Liver (tissue), 9 donors: ENCODE data around the gene PRDM12. TPM values are rescaled to one million over a fixed set of nuclear protein-coding genes. Genes with fewer than 3 reads are reported as not detected.

Experiments used
- DNase-seq: peaks from one replicate; pipeline ENCODE4 v3.0.0-alpha.2; 2017; ENCODE audit warnings: low spot score
- H3K27ac ChIP-seq, 2 donors: one replicate each; pipeline ENCODE4 v1.7.0; 2013; ENCODE audit warnings: inconsistent platforms in 2 of 2, low read length in 2 of 2, control low read depth in 1 of 2, low read depth in 1 of 2, mild to moderate bottlenecking in 1 of 2
- H3K27me3 ChIP-seq, 4 donors: one replicate each; pipeline versions ENCODE4 v1.6.1 to v1.7.0; 2013; ENCODE audit warnings: low read length in 3 of 4, inconsistent platforms in 1 of 4, mild to moderate bottlenecking in 1 of 4, moderate library complexity in 1 of 4; ENCODE audit not compliant: control insufficient read depth in 4 of 4, insufficient read depth in 4 of 4
- H3K36me3 ChIP-seq, 4 donors: one replicate each; pipeline versions ENCODE4 v1.6.1 to v1.7.0; 2013; ENCODE audit warnings: low read length in 3 of 4, mild to moderate bottlenecking in 3 of 4, low read depth in 1 of 4, moderate library complexity in 1 of 4; ENCODE audit not compliant: control insufficient read depth in 4 of 4, insufficient read depth in 3 of 4
- H3K4me1 ChIP-seq, 4 donors: one replicate each; pipeline versions ENCODE4 v1.6.1 to v1.7.0; 2013; ENCODE audit warnings: low read length in 3 of 4, mild to moderate bottlenecking in 3 of 4, moderate library complexity in 1 of 4; ENCODE audit not compliant: control insufficient read depth in 4 of 4, insufficient read depth in 4 of 4
- H3K4me3 ChIP-seq, 3 donors: one replicate each; pipeline versions ENCODE4 v1.6.1 to v1.7.0; 2013; ENCODE audit warnings: low read length in 3 of 3, control low read depth in 1 of 3, low read depth in 1 of 3, mild to moderate bottlenecking in 1 of 3
- H3K9ac ChIP-seq, 2 donors: one replicate each; pipeline ENCODE4 v1.7.0; 2013; ENCODE audit warnings: low read length in 2 of 2, mild to moderate bottlenecking in 2 of 2, moderate library complexity in 2 of 2, control low read depth in 1 of 2, low read depth in 1 of 2
- H3K9me3 ChIP-seq, 4 donors: one replicate each; pipeline versions ENCODE4 v1.6.1 to v1.7.0; 2013; ENCODE audit warnings: low read length in 3 of 4; ENCODE audit not compliant: control insufficient read depth in 4 of 4
- ATF3 ChIP-seq: IDR thresholded peaks from 2 replicates; pipeline ENCODE4 v1.6.1; 2016; ENCODE audit warnings: antibody characterized with exemption
- GABPA ChIP-seq, 2 donors: IDR thresholded peaks in 1 of 2; conservative IDR thresholded peaks in 1 of 2; 2 replicates each; pipeline ENCODE4 v1.6.1; 2016; ENCODE audit warnings: antibody characterized with exemption in 2 of 2, mild to moderate bottlenecking in 1 of 2, moderate library complexity in 1 of 2
- HNF4A ChIP-seq, 2 donors: conservative IDR thresholded peaks; 2 replicates each; pipeline ENCODE4 v1.6.1; 2016; ENCODE audit warnings: antibody characterized with exemption in 2 of 2, mild to moderate bottlenecking in 2 of 2
- HNF4G ChIP-seq: IDR thresholded peaks from 2 replicates; pipeline ENCODE4 v1.6.1; 2016; ENCODE audit warnings: antibody characterized with exemption
- MAX ChIP-seq: IDR thresholded peaks from 2 replicates; pipeline ENCODE4 v1.6.1; 2016; ENCODE audit warnings: antibody characterized with exemption
- NR2F2 ChIP-seq: IDR thresholded peaks from 2 replicates; pipeline ENCODE4 v1.6.1; 2016; ENCODE audit warnings: antibody characterized with exemption
- REST ChIP-seq: IDR thresholded peaks from 2 replicates; pipeline ENCODE4 v1.6.1; 2016; ENCODE audit warnings: antibody characterized with exemption, mild to moderate bottlenecking
- SP1 ChIP-seq: IDR thresholded peaks from 2 replicates; pipeline ENCODE4 v1.6.1; 2018; ENCODE audit warnings: antibody characterized with exemption, mild to moderate bottlenecking
- YY1 ChIP-seq: IDR thresholded peaks from 2 replicates; pipeline ENCODE4 v1.6.1; 2016; ENCODE audit warnings: antibody characterized with exemption, mild to moderate bottlenecking
- ZBTB33 ChIP-seq: IDR thresholded peaks from 2 replicates; pipeline ENCODE4 v1.6.1; 2016; ENCODE audit warnings: antibody characterized with exemption
- WGBS: extraction: QIAGEN DNeasy Blood & Tissue Kit; methylation state at CpG from one replicate; pipeline ENCODE4 v1.1.7; 2013; 5-methylcytosine and 5-hydroxymethylcytosine counted together
- polyA plus RNA-seq, 2 donors: library from polyadenylated mRNA; stranded (reverse) in 1 of 2; unstranded in 1 of 2; fragments of 200-250 nt in 1 of 2; fragments of >200 nt in 1 of 2; fragmentation: Nextera tagmentation in 1 of 2; extraction: Ambion mirVana in 1 of 2; gene quantifications; one replicate each; pipeline versions ENCODE4 v1.2.1 to v1.2.3, GENCODE V29; 2013 to 2015
- total RNA-seq, 2 donors: library from RNA; depleted of rRNA; stranded (reverse); fragments of >200 nt; gene quantifications; one replicate each; pipeline ENCODE4 v1.2.3, GENCODE V29; 2014
- donor health status: healthy.
- donor health status: healthy.
- donor health status: healthy.
- donor health status: healthy.
- donor health status: healthy.

The PRDM12 gene
- total and polyA plus RNA-seq, 4 donors: 0.02 TPM; not detected in 3

- no peaks in the 10 kb centered on the region for H3K9me3 ChIP-seq
- H3K27ac ChIP-seq: no peak overlapping the region
- TF ChIP-seq ATF3: no peak
- no peak for TF ChIP-seq MAX
- no peaks in the 10 kb centered on the region for H3K27me3 ChIP-seq
- WGBS: 90% methylated on average over 37 of the region's 37 CpGs
- DNase-seq: no peak
- H3K9ac ChIP-seq: no peak overlapping the region
- no peaks in the 10 kb centered on the region for H3K4me1 ChIP-seq
- peaks cover 9 to 45% (median 24%) of the 10 kb centered on the region in 4 donors for H3K36me3 ChIP-seq
- no peak overlapping the region for H3K4me3 ChIP-seq
These were observed 25.9 kb upstream of the PRDM12 start for GRCh38 chr9:130638284-130639123.

GRCh38 chr9:130639124-130639765, 25.1 kb upstream of the PRDM12 start:
- no peak overlapping the region for H3K9ac ChIP-seq
- no peak overlapping the region for H3K4me3 ChIP-seq
- H3K36me3 ChIP-seq: peaks cover 9 to 38% (median 20%) of the 10 kb centered on the region in 4 donors
- DNase-seq: no peak
- H3K27ac ChIP-seq: no peak overlapping the region
- no peaks in the 10 kb centered on the region for H3K9me3 ChIP-seq
- TF ChIP-seq SP1 (no peak), HNF4G (no peak), YY1 (no peak), ZBTB33 (no peak), NR2F2 (no peak), REST (no peak), HNF4A (conservative IDR thresholded peaks at IDR 0.05) (no peak), GABPA (IDR thresholded peaks at IDR 0.05 in 1 of 2, conservative IDR thresholded peaks at IDR 0.05 in 1 of 2) (no peak), MAX (no peak)
- 87% methylated on average over 20 of the region's 20 CpGs for WGBS
- H3K4me1 ChIP-seq: no peaks in the 10 kb centered on the region
- H3K27me3 ChIP-seq: no peaks in the 10 kb centered on the region
